Hepatocyte (in vitro differentiated cells): ENCODE measurements around the gene RPL14. TPM values are rescaled to one million over a fixed set of nuclear protein-coding genes. Genes with fewer than 3 reads are reported as not detected.

Source experiments
- DNase-seq: peaks from one replicate; pipeline ENCODE4 v3.0.0-alpha.2; 2016; ENCODE audit warnings: low spot score
- H2AFZ ChIP-seq: fragments of 200-600 bp; sonication (generic); 2 replicates; pipeline ENCODE4 v1.6.0; 2016; ENCODE audit warnings: antibody characterized with exemption, mild to moderate bottlenecking
- H3K27ac ChIP-seq: fragments of 200-600 bp; sonication (generic); 2 replicates; pipeline ENCODE4 v1.5.1; 2016; ENCODE audit warnings: mild to moderate bottlenecking
- H3K27me3 ChIP-seq: fragments of 200-600 bp; sonication (generic); 2 replicates; pipeline ENCODE4 v1.6.1; 2016
- H3K36me3 ChIP-seq: fragments of 200-600 bp; sonication (generic); replicated peaks from 2 replicates; pipeline ENCODE4 v1.5.1; 2016; ENCODE audit warnings: low read depth; ENCODE audit not compliant: insufficient read depth
- H3K4me1 ChIP-seq: fragments of 200-600 bp; sonication (generic); 2 replicates; pipeline ENCODE4 v1.5.1; 2016; ENCODE audit warnings: mild to moderate bottlenecking, moderate library complexity; ENCODE audit not compliant: insufficient read depth
- H3K4me2 ChIP-seq: fragments of 200-600 bp; sonication (generic); 2 replicates; pipeline ENCODE4 v1.6.0; 2016
- H3K4me3 ChIP-seq: fragments of 200-600 bp; sonication (generic); 2 replicates; pipeline ENCODE4 v1.5.1; 2016; ENCODE audit warnings: mild to moderate bottlenecking
- H3K79me2 ChIP-seq: fragments of 200-600 bp; sonication (generic); 2 replicates; pipeline ENCODE4 v1.6.0; 2017; ENCODE audit warnings: mild to moderate bottlenecking
- H3K9me2 ChIP-seq: fragments of 200-600 bp; sonication (generic); replicated peaks from 2 replicates; pipeline ENCODE4 v1.6.0; 2017; ENCODE audit warnings: mild to moderate bottlenecking; ENCODE audit not compliant: insufficient read depth
- H3K9me3 ChIP-seq: fragments of 200-600 bp; sonication (generic); 2 replicates; pipeline ENCODE4 v1.5.1; 2016; ENCODE audit warnings: low read depth, mild to moderate bottlenecking
- H4K20me1 ChIP-seq: fragments of 200-600 bp; sonication (generic); 2 replicates; pipeline ENCODE4 v1.6.0; 2016; ENCODE audit warnings: mild to moderate bottlenecking; ENCODE audit not compliant: insufficient read depth, poor library complexity, severe bottlenecking
- CTCF ChIP-seq: fragments of 200-600 bp; sonication (generic); IDR thresholded peaks from 2 replicates; pipeline ENCODE4 v1.5.1; 2016; ENCODE audit warnings: antibody characterized with exemption, mild to moderate bottlenecking; ENCODE audit not compliant: poor library complexity
- EZH2 ChIP-seq: fragments of 200-600 bp; sonication (generic); IDR thresholded peaks from 2 replicates; pipeline ENCODE4 v1.6.1; 2016; ENCODE audit warnings: antibody characterized with exemption, mild to moderate bottlenecking, borderline replicate concordance
- EZH2phosphoT487 ChIP-seq: fragments of 200-600 bp; sonication (generic); IDR thresholded peaks from one replicate; pipeline ENCODE4 v1.6.1; 2018; ENCODE audit warnings: antibody characterized with exemption, mild to moderate bottlenecking, low read depth, moderate library complexity; ENCODE audit not compliant: unreplicated experiment, severe bottlenecking
- WGBS: methylation state at CpG from one replicate; pipeline ENCODE4 v1.1.6; 2016; ENCODE audit warnings: low lambda C conversion rate; ENCODE audit errors: missing lambda C conversion rate; 5-methylcytosine and 5-hydroxymethylcytosine counted together
- polyA plus RNA-seq: library from polyadenylated mRNA; unstranded; fragments of >200 nt; fragmentation: Nextera tagmentation; extraction: Ambion mirVana; gene quantifications from 2 replicates; pipeline ENCODE4 v1.2.1, GENCODE V29; 2016
- total RNA-seq: library from RNA; depleted of rRNA; stranded (reverse); fragments of >200 nt; gene quantifications from 2 replicates; pipeline ENCODE4 v1.2.3, GENCODE V29; 2014

Gene RPL14
- total and polyA plus RNA-seq, 2 experiments from 2014 or later = 395 to 492 TPM

- TF ChIP-seq EZH2phosphoT487 (no peak), EZH2 (no peak), CTCF (no peak)
- Histone ChIP-seq H3K36me3 (no peaks in the 10 kb centered on the region), H2AFZ (no peak overlapping the region)
These were observed 6.4 kb downstream of the RPL14 start for GRCh38 chr3:40463579-40463978.

DNA sequence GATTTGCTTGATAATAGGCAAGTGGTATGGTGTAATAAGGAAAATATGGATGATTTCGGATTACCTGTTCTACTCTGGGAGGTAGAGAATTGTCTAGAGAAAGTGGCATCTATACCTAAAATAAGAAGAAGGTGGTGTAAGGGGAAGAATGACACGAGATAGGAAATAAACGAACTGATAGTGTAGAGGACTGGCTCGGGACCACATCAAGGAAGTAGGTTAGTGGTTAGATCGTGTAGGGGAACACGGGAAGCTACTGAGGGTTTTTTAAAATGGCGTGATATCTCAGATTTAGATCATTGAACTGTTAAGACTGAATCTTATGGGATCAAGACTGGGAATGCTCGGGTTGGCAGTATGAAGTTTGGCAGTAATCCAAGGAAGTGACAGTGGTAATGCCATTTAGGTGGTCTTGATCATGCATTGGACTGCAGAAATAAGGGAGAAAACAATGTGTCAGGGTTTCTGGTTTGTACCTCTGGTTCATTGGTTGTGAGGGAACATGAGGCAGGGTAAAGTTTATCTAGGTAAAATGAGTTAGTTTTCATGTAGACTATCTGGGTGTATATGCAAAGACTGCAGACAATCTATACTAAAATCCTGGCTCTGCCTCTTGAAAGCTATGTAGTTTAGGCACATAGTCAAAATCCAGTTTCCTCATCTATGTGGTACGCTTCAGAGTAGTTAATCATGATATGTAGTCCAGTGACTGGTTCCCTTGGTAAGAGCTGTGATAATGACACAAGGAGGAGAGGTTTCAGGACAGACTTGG is 7.4 kb downstream of the RPL14 start:
- H3K27me3 ChIP-seq = no peaks in the 10 kb centered on the region
- TF ChIP-seq EZH2 (no peak), EZH2phosphoT487 (no peak), CTCF (no peak)
- H3K36me3 ChIP-seq = no peaks in the 10 kb centered on the region
- no peaks in the 10 kb centered on the region for H3K9me2 ChIP-seq
- peaks cover 14% of the 10 kb centered on the region for H4K20me1 ChIP-seq
- 78% methylated on average over 9 of the region's 9 CpGs for WGBS
- DNase-seq = no peak
- H3K79me2 ChIP-seq = peaks cover 11% of the 10 kb centered on the region
- no peaks in the 10 kb centered on the region for H3K9me3 ChIP-seq
- no peak overlapping the region for H3K4me3 ChIP-seq
- H3K27ac ChIP-seq = no peak overlapping the region
- no peaks in the 10 kb centered on the region for H3K4me1 ChIP-seq
- H2AFZ ChIP-seq = no peak overlapping the region
- no peak overlapping the region for H3K4me2 ChIP-seq

More at GRCh38 chr3:40463579-40463978, 6.4 kb downstream of the RPL14 start:
- Histone ChIP-seq H3K9me3 (no peaks in the 10 kb centered on the region), H3K27ac (no peak overlapping the region), H3K4me2 (no peak overlapping the region), H3K9me2 (no peaks in the 10 kb centered on the region), H3K4me3 (no peak overlapping the region), H3K4me1 (peaks cover 6% of the 10 kb centered on the region), H4K20me1 (peaks cover 23% of the 10 kb centered on the region), H3K79me2 (peaks cover 20% of the 10 kb centered on the region), H3K27me3 (no peaks in the 10 kb centered on the region)
- no peak for DNase-seq
- WGBS = 96% methylated on average over 2 of the region's 2 CpGs

DNA sequence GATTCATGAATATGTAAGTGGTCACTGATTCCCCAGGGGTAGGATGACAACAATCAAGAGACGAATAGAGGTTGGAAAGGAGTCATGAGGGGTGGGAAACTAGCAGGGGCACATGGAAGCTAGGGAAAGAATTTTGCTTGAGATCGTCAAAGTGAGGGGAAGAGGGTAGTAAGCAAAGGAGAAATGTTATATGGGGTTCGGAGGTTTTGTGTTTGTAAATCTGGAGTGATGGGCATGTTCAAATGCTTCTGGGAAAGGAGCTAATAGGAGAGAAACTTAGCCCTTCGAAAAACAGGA is 7.9 kb downstream of the RPL14 start:
- Histone ChIP-seq H4K20me1 (peaks cover 13% of the 10 kb centered on the region), H3K9me3 (no peaks in the 10 kb centered on the region), H3K4me2 (no peak overlapping the region), H3K79me2 (peaks cover 8% of the 10 kb centered on the region), H3K27me3 (no peaks in the 10 kb centered on the region), H3K36me3 (no peaks in the 10 kb centered on the region), H2AFZ (no peak overlapping the region), H3K27ac (no peak overlapping the region), H3K4me1 (no peaks in the 10 kb centered on the region), H3K9me2 (no peaks in the 10 kb centered on the region), H3K4me3 (no peak overlapping the region)
- WGBS = 85% methylated on average over 4 of the region's 4 CpGs
- no peak for DNase-seq
- no peak for TF ChIP-seq EZH2
- TF ChIP-seq CTCF = no peak
- no peak for TF ChIP-seq EZH2phosphoT487

DNA sequence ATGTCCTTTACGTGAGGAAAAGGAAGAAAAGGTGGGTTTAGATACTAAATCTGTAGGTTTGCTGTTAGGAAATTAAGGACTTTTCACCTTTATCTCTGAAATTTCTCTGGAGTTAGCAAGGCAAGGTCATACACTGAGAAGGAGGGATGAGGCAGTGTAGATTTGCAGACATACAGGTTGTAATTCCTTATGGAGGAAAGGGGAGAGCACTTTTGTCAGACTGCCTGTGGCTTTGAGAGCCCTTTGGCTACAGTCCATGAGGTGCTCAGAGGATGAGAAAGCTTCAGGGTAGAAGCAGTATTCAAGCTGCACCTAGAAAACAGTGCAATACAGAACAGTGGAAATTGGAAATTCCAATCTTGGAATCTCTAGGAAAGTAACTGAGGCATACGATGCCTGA is 8.3 kb downstream of the RPL14 start:
- Histone ChIP-seq H3K4me3 (no peak overlapping the region), H3K9me2 (no peaks in the 10 kb centered on the region), H3K27me3 (no peaks in the 10 kb centered on the region), H3K27ac (no peak overlapping the region), H3K79me2 (peaks cover 4% of the 10 kb centered on the region), H4K20me1 (peaks cover 9% of the 10 kb centered on the region), H3K4me1 (no peaks in the 10 kb centered on the region), H3K9me3 (no peaks in the 10 kb centered on the region), H2AFZ (no peak overlapping the region), H3K36me3 (no peaks in the 10 kb centered on the region), H3K4me2 (no peak overlapping the region)
- DNase-seq = no peak
- 92% methylated on average over 2 of the region's 2 CpGs for WGBS
- TF ChIP-seq CTCF = no peak
- TF ChIP-seq EZH2phosphoT487 = no peak
- TF ChIP-seq EZH2 = no peak
